Head of caudate nucleus (tissue), 42 donors: ENCODE data around the gene TMEM86A.
"Not testable (repeated sequence)": the region's sequence is repeated elsewhere in the genome, so short reads cannot be mapped to it uniquely, and the experiment has no call there.

ENCODE experiments used
- DNase-seq, 42 donors: peaks; one replicate each; pipeline versions ENCODE4 v3.0.0 to v3.0.0-alpha.2; 2020 to 2021; ENCODE audit warnings: mixed read lengths in 7 of 42
- intact Hi-C: fragments of 100-400 bp; cut with DNase I; formaldehyde crosslinking; loops from one replicate; pipeline ENCODE4 v1.15.0; 2022

The TMEM86A gene

GRCh38 chr11:18698341-18699268 lies at the start of gene TMEM86A:
Gene TMEM86A (plus strand): TSS chr11:18698779. CDS start chr11:18698887, 108 bp downstream.
- intact Hi-C loops, result loop anchor here (5.0 kb wide), 1 partner anchor 66 kb away; the partner anchor contains the start of gene SPTY2D1

GRCh38 chr11:18650353-18650752 lies 48.2 kb upstream of the TMEM86A start:
- no peak for DNase-seq
- intact Hi-C loops, result no loop called here

More at GRCh38 chr11:18698341-18699268, at the start of gene TMEM86A:
- DNase-seq, result peak; percentile 89 to 98 (median 96)

GRCh38 chr11:18650859-18651557 lies 47.6 kb upstream of the TMEM86A start:
- intact Hi-C loops, result no loop called here
- DNase-seq, result peak in 3 of 42 donors; percentile 2 to 16 (median 8)

GRCh38 chr11:18657673-18658072 lies 40.9 kb upstream of the TMEM86A start:
- no peak for DNase-seq
- intact Hi-C loops, result no loop called here

- intact Hi-C loops, DNase-seq: not testable (repeated sequence)
Observed at GRCh38 chr11:18665353-18665872, 33.2 kb upstream of the TMEM86A start.

GRCh38 chr11:18668131-18668530 lies 30.4 kb upstream of the TMEM86A start:
- DNase-seq, result no peak
- intact Hi-C loops, result no loop called here

- DNase-seq, result no peak
- intact Hi-C loops, result no loop called here
Observed at GRCh38 chr11:18669219-18669596, 29.4 kb upstream of the TMEM86A start.

- intact Hi-C loops, result no loop called here
- no peak for DNase-seq
Observed at GRCh38 chr11:18669711-18670110, 28.9 kb upstream of the TMEM86A start.

GRCh38 chr11:18671246-18671645 lies 27.3 kb upstream of the TMEM86A start:
- no peak for DNase-seq
- intact Hi-C loops, result no loop called here

- DNase-seq, intact Hi-C loops: not testable (repeated sequence)
Observed at GRCh38 chr11:18672209-18672608, 26.4 kb upstream of the TMEM86A start.

- DNase-seq, result no peak
- intact Hi-C loops, result no loop called here
Observed at GRCh38 chr11:18676803-18677202, 21.8 kb upstream of the TMEM86A start.

GRCh38 chr11:18677560-18677959 lies 21.0 kb upstream of the TMEM86A start:
- DNase-seq, result no peak
- intact Hi-C loops, result no loop called here

GRCh38 chr11:18681949-18682348 lies 16.6 kb upstream of the TMEM86A start:
- intact Hi-C loops, DNase-seq: not testable (repeated sequence)

- no peak for DNase-seq
- intact Hi-C loops, result no loop called here
Observed at GRCh38 chr11:18682466-18682865, 16.1 kb upstream of the TMEM86A start.

GRCh38 chr11:18684267-18684666 lies 14.3 kb upstream of the TMEM86A start:
- intact Hi-C loops, result no loop called here
- peak in 1 of 42 donors; percentile 7 for DNase-seq

- DNase-seq, intact Hi-C loops: not testable (repeated sequence)
Observed at GRCh38 chr11:18691467-18692140, 7.0 kb upstream of the TMEM86A start.

GRCh38 chr11:18692941-18693760 lies 5.4 kb upstream of the TMEM86A start:
- no peak for DNase-seq
- intact Hi-C loops, result no loop called here

- DNase-seq, result no peak
- intact Hi-C loops, result loop anchor here (5.0 kb wide), 1 partner anchor 64 kb away; the partner anchor contains the start of gene SPTY2D1
Observed at GRCh38 chr11:18696638-18697225, 1.8 kb upstream of the TMEM86A start.
